Peyer's patch (tissue), 4 donors: Measurements from ENCODE around the gene CATSPERD.

Experiments
- CTCF ChIP-seq, 6 experiments: fragments of 450-650 bp in 4 of 6; fragments of 200-600 bp in 2 of 6; sonication (generic) in 1 of 6; IDR thresholded peaks; one replicate each; pipeline ENCODE4 v1.5.1; 2017 to 2019; ENCODE audit warnings: antibody characterized with exemption in 6 of 6, mild to moderate bottlenecking in 3 of 6, moderate library complexity in 1 of 6
- POLR2A ChIP-seq, 2 donors: fragments of 450-650 bp; IDR thresholded peaks; one replicate each; pipeline ENCODE4 v1.5.1; 2017; ENCODE audit warnings: antibody characterized with exemption in 2 of 2, mild to moderate bottlenecking in 2 of 2, moderate library complexity in 2 of 2

GRCh38 chr19:5808120-5808816 lies 87.8 kb downstream of the CATSPERD start:
- no peak for TF ChIP-seq CTCF (IDR thresholded peaks at IDR 0.05)
- TF ChIP-seq POLR2A (IDR thresholded peaks at IDR 0.05) = no peak
